ENCODE measurements around the gene LRP1.
A peak's percentile ranks its signal among the peaks of the same experiment; 100 is the strongest.

LRP1 gene

DNA sequence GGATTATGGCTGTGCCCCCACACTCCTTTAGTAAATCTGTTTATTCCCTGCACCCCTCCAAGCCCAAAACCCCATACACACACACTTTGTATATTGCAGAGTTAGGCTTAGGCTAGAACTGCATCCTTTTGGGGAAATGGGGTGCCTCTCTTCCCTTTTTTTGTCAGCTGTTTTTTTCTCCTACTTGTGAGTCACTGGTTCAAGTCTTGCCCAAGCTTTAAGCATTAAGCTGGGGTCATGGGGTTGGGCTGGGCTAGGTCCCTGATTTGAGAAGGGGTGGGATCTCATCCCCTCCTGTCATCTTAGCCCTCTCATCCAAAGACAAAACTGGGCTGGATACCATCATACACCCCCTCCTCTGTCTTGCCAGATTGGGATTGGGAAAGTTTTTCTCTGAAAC is 1.6 kb downstream of the LRP1 start:
- Histone ChIP-seq H3F3A (ENCODE audit: low read depth) (no peaks in the 10 kb centered on the region; the same call in 1 of the 2 replicates), H3K4me1 (ENCODE audit: insufficient read depth, low read length, poor library complexity, severe bottlenecking) (peaks cover 29% of the 10 kb centered on the region), H3K9ac (ENCODE audit: low read depth, low read length, poor library complexity, severe bottlenecking) (no peak overlapping the region), H4K20me1 (ENCODE audit: insufficient read depth, low read length, poor library complexity, severe bottlenecking) (no peaks in the 10 kb centered on the region), H3K36me3 (ENCODE audit: insufficient read depth, low read length) (no peaks in the 10 kb centered on the region), H2AFZ (ENCODE audit: low read length) (no peak overlapping the region), H3K4me2 (ENCODE audit: low read depth, low read length, poor library complexity, severe bottlenecking) (peak overlapping the region; percentile 88), H3K4me3 (ENCODE audit: low read length, poor library complexity, severe bottlenecking) (peak overlapping the region; percentile 82), H3K79me2 (ENCODE audit: insufficient read depth, low read length) (no peaks in the 10 kb centered on the region), H3K9me2 (replicated peaks; ENCODE audit: low read depth, low read length) (no peaks in the 10 kb centered on the region), H3K27me3 (ENCODE audit: insufficient read depth, low read length, poor library complexity, severe bottlenecking) (no peaks in the 10 kb centered on the region), H3K9me3 (ENCODE audit: insufficient read depth, low read depth, low read length) (no peaks in the 10 kb centered on the region)
- TF ChIP-seq EZH2phosphoT487 (IDR thresholded peaks at IDR 0.05; ENCODE audit: borderline replicate concordance), result no peak
- TF ChIP-seq, protein P1, sequence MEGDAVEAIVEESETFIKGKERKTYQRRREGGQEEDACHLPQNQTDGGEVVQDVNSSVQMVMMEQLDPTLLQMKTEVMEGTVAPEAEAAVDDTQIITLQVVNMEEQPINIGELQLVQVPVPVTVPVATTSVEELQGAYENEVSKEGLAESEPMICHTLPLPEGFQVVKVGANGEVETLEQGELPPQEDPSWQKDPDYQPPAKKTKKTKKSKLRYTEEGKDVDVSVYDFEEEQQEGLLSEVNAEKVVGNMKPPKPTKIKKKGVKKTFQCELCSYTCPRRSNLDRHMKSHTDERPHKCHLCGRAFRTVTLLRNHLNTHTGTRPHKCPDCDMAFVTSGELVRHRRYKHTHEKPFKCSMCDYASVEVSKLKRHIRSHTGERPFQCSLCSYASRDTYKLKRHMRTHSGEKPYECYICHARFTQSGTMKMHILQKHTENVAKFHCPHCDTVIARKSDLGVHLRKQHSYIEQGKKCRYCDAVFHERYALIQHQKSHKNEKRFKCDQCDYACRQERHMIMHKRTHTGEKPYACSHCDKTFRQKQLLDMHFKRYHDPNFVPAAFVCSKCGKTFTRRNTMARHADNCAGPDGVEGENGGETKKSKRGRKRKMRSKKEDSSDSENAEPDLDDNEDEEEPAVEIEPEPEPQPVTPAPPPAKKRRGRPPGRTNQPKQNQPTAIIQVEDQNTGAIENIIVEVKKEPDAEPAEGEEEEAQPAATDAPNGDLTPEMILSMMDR (conservative IDR thresholded peaks at IDR 0.05; ENCODE audit: low read length), result no peak

DNA sequence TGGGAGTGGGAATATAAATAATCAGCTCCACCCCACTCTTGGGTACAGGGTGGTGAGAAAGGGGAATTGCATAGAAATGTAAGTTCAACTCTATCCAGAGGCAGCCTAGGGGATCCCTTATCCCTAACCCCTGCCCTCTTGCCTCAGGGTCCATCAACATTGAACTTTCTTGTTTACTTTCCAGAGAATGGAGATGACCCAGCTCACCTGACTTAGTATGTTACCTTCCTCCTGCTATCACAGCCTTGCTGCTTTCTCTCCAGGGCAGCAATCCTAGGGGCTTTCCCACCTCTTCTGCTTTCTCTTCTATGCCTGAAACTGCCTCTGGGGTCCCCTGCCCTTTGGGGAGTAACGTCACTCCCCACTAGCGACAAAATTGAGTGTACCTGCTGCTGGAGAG is 2.7 kb downstream of the LRP1 start:
- no peak for TF ChIP-seq EZH2phosphoT487 (IDR thresholded peaks at IDR 0.05; ENCODE audit: borderline replicate concordance)
- TF ChIP-seq, protein P1 (conservative IDR thresholded peaks at IDR 0.05; ENCODE audit: low read length), result no peak
- no peaks in the 10 kb centered on the region for H3K9me3 ChIP-seq (ENCODE audit: insufficient read depth, low read depth, low read length)
- H3K9ac ChIP-seq (ENCODE audit: low read depth, low read length, poor library complexity, severe bottlenecking), result no peak overlapping the region
- no peaks in the 10 kb centered on the region for H3K36me3 ChIP-seq (ENCODE audit: insufficient read depth, low read length)
- H3K79me2 ChIP-seq (ENCODE audit: insufficient read depth, low read length), result no peaks in the 10 kb centered on the region
- no peak overlapping the region for H3K4me3 ChIP-seq (ENCODE audit: low read length, poor library complexity, severe bottlenecking)
- no peaks in the 10 kb centered on the region; the same call in 1 of the 2 replicates for H3F3A ChIP-seq (ENCODE audit: low read depth)
- H3K4me2 ChIP-seq (ENCODE audit: low read depth, low read length, poor library complexity, severe bottlenecking), result no peak overlapping the region
- no peaks in the 10 kb centered on the region for H3K9me2 ChIP-seq (replicated peaks; ENCODE audit: low read depth, low read length)
- H3K4me1 ChIP-seq (ENCODE audit: insufficient read depth, low read length, poor library complexity, severe bottlenecking), result peaks cover 29% of the 10 kb centered on the region
- no peaks in the 10 kb centered on the region for H3K27me3 ChIP-seq (ENCODE audit: insufficient read depth, low read length, poor library complexity, severe bottlenecking)
- H4K20me1 ChIP-seq (ENCODE audit: insufficient read depth, low read length, poor library complexity, severe bottlenecking), result no peaks in the 10 kb centered on the region
- H2AFZ ChIP-seq (ENCODE audit: low read length), result no peak overlapping the region

DNA sequence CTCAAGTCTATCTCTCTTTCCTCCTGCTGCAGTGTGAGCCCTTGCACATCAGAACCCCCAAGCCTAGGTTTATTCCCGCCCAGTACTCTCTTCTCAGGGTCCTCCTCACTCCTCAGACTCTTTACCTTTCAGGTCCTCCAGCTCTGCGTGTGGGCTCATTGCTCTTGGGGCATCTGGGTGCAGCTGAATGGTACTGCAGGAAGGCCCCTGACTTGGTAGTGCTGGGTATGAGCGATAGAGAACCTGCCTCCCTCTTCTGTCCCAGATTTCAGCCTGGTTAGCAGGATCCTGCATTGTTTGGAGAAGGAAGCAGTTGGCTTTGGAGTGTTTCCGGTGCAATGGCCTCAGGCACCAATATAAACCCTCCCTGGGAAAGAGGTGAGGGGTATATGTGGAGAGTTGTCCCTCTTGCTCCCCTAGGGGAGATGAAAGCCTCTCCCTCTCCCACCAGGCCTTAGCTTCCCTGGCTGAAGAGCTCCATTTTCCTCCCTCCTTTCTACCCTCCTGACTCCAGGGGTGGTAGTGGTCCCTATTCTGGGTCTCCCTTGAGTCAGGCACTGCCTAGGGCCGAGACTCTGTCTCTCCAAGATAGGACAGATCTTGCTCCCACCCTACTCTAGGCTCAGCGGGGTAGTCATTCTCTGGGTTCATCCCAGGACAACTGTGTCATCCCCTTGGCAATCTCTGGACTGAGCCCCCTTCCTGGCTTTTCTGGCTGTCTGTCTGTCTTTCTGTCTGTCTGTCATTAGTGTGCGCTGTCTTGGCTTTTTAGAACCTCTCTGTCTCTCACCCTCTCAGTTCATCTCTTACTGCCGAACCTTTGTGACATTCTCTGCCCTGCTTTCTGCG is 3.8 kb downstream of the LRP1 start:
- Histone ChIP-seq H4K20me1 (ENCODE audit: insufficient read depth, low read length, poor library complexity, severe bottlenecking) (no peaks in the 10 kb centered on the region), H3F3A (ENCODE audit: low read depth) (no peaks in the 10 kb centered on the region), H3K9me3 (ENCODE audit: insufficient read depth, low read depth, low read length) (no peaks in the 10 kb centered on the region), H3K27me3 (ENCODE audit: insufficient read depth, low read length, poor library complexity, severe bottlenecking) (no peaks in the 10 kb centered on the region), H3K4me3 (ENCODE audit: low read length, poor library complexity, severe bottlenecking) (no peak overlapping the region), H3K9me2 (replicated peaks; ENCODE audit: low read depth, low read length) (no peaks in the 10 kb centered on the region), H3K4me1 (ENCODE audit: insufficient read depth, low read length, poor library complexity, severe bottlenecking) (peaks cover 22% of the 10 kb centered on the region), H3K79me2 (ENCODE audit: insufficient read depth, low read length) (no peaks in the 10 kb centered on the region), H3K9ac (ENCODE audit: low read depth, low read length, poor library complexity, severe bottlenecking) (no peak overlapping the region), H3K36me3 (ENCODE audit: insufficient read depth, low read length) (no peaks in the 10 kb centered on the region), H3K4me2 (ENCODE audit: low read depth, low read length, poor library complexity, severe bottlenecking) (peak overlapping the region; percentile 14), H2AFZ (ENCODE audit: low read length) (no peak overlapping the region)
- TF ChIP-seq, protein P1 (conservative IDR thresholded peaks at IDR 0.05; ENCODE audit: low read length), result no peak
- no peak for TF ChIP-seq EZH2phosphoT487 (IDR thresholded peaks at IDR 0.05; ENCODE audit: borderline replicate concordance)

Data from Loucy (cell line).